ENCODE measurements around the gene TMEM182. TPM values are rescaled to one million over a fixed set of nuclear protein-coding genes. Genes with fewer than 3 reads are reported as not detected.

TMEM182 gene
- total RNA-seq, 1 donor from 2014 or later = 3.7 TPM

- DNase-seq (no peak), ATAC-seq (no peak)
- peaks cover 7% of the 10 kb centered on the region for H3K4me1 ChIP-seq
- H3K27me3 ChIP-seq (ENCODE audit: low read depth) = no peaks in the 10 kb centered on the region
- no peak overlapping the region for H3K27ac ChIP-seq
- intact Hi-C loops (cut with DNase I) = no loop called here
- no peak for TF ChIP-seq CTCF (IDR thresholded peaks at IDR 0.05)
- no peaks in the 10 kb centered on the region for H3K9me3 ChIP-seq
- H3K4me3 ChIP-seq = no peak overlapping the region
- H3K36me3 ChIP-seq = no peaks in the 10 kb centered on the region
Measured at GRCh38 chr2:102852867-102853266, 91.0 kb downstream of the TMEM182 start.

Other genes starting within 250 kb of the TMEM182 start
- gene SLC9A2, start 142.5 kb upstream of the TMEM182 start, total RNA-seq = 0.35 TPM